Vagina (tissue), 2 donors: ENCODE measurements around the gene PHF3. TPM values are rescaled to one million over a fixed set of nuclear protein-coding genes. Genes with fewer than 3 reads are reported as not detected.

ENCODE experiments used
- DNase-seq, 2 donors: peaks; one replicate each; pipeline ENCODE4 v3.0.0-alpha.2; 2017; ENCODE audit errors: extremely low spot score in 2 of 2
- H3K27ac ChIP-seq: fragments of 200-600 bp; sonication (generic); one replicate; pipeline ENCODE4 v1.5.1; 2019
- H3K27me3 ChIP-seq: fragments of 200-600 bp; sonication (generic); one replicate; pipeline ENCODE4 v1.5.1; 2019
- H3K36me3 ChIP-seq, 2 donors: fragments of 200-600 bp; sonication (generic); one replicate each; pipeline ENCODE4 v1.5.1; 2017 to 2019
- H3K4me1 ChIP-seq: fragments of 200-600 bp; sonication (generic); one replicate; pipeline ENCODE4 v1.5.1; 2019
- H3K4me3 ChIP-seq, 2 donors: fragments of 200-600 bp; sonication (generic); 1 replicate in 1 of 2; 2 replicates in 1 of 2; pipeline ENCODE4 v1.5.1; 2016 to 2019
- H3K9me3 ChIP-seq: fragments of 200-600 bp; sonication (generic); one replicate; pipeline ENCODE4 v1.5.1; 2019
- POLR2A ChIP-seq, 2 donors: fragments of 450-650 bp; IDR thresholded peaks; one replicate each; pipeline ENCODE4 v1.6.1; 2017; ENCODE audit warnings: antibody characterized with exemption in 2 of 2, mild to moderate bottlenecking in 2 of 2, moderate library complexity in 2 of 2
- POLR2AphosphoS5 ChIP-seq, 2 donors: sonication (generic); formaldehyde crosslinking; IDR thresholded peaks; one replicate each; pipeline ENCODE4 v1.9.0; 2017; ENCODE audit warnings: antibody characterized with exemption in 2 of 2, mild to moderate bottlenecking in 2 of 2, low read depth in 1 of 2; ENCODE audit not compliant: insufficient read depth in 1 of 2
- intact Hi-C: fragments of 100-400 bp; cut with DNase I; formaldehyde crosslinking; loops from one replicate; pipeline ENCODE4 v1.15.1; 2023
- total RNA-seq: library from RNA; depleted of rRNA; stranded (reverse); fragments of >200 nt; gene quantifications from one replicate; pipeline ENCODE4 v1.2.3, GENCODE V29; 2016
- TF ChIP-seq, protein P1 (sequence below), 3 experiments: fragments of 450-650 bp in 2 of 3; fragments of 200-600 bp in 1 of 3; sonication (generic) in 1 of 3; IDR thresholded peaks; one replicate each; pipeline ENCODE4 v1.5.1; 2017 to 2019; ENCODE audit warnings: antibody characterized with exemption in 3 of 3, mild to moderate bottlenecking in 2 of 3, moderate library complexity in 2 of 3

The PHF3 gene
- total RNA-seq, 1 donor from 2014 or later = 58.7 TPM

GRCh38 chr6:63671098-63671754 lies 35.6 kb downstream of the PHF3 start:
- no peak overlapping the region for H3K27ac ChIP-seq
- H3K27me3 ChIP-seq = no peaks in the 10 kb centered on the region
- H3K9me3 ChIP-seq = no peaks in the 10 kb centered on the region
- H3K36me3 ChIP-seq = no peaks in the 10 kb centered on the region
- no peak for DNase-seq
- peaks cover 20% of the 10 kb centered on the region for H3K4me1 ChIP-seq
- no peak overlapping the region for H3K4me3 ChIP-seq
- intact Hi-C loops = no loop called here
- no peak for TF ChIP-seq POLR2A (IDR thresholded peaks at IDR 0.05)
- no peak for TF ChIP-seq POLR2AphosphoS5 (IDR thresholded peaks at IDR 0.05; ENCODE audit: insufficient read depth in 1 of 2, low read depth in 1 of 2)
- TF ChIP-seq, protein P1, sequence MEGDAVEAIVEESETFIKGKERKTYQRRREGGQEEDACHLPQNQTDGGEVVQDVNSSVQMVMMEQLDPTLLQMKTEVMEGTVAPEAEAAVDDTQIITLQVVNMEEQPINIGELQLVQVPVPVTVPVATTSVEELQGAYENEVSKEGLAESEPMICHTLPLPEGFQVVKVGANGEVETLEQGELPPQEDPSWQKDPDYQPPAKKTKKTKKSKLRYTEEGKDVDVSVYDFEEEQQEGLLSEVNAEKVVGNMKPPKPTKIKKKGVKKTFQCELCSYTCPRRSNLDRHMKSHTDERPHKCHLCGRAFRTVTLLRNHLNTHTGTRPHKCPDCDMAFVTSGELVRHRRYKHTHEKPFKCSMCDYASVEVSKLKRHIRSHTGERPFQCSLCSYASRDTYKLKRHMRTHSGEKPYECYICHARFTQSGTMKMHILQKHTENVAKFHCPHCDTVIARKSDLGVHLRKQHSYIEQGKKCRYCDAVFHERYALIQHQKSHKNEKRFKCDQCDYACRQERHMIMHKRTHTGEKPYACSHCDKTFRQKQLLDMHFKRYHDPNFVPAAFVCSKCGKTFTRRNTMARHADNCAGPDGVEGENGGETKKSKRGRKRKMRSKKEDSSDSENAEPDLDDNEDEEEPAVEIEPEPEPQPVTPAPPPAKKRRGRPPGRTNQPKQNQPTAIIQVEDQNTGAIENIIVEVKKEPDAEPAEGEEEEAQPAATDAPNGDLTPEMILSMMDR (IDR thresholded peaks at IDR 0.05) = no peak

- Histone ChIP-seq H3K27ac (no peak overlapping the region), H3K9me3 (no peaks in the 10 kb centered on the region), H3K4me1 (peaks cover 35% of the 10 kb centered on the region), H3K4me3 (no peak overlapping the region), H3K36me3 (no peaks in the 10 kb centered on the region), H3K27me3 (no peaks in the 10 kb centered on the region)
- DNase-seq = no peak
- TF ChIP-seq, protein P1 (IDR thresholded peaks at IDR 0.05) = no peak
- intact Hi-C loops = no loop called here
Observed at GRCh38 chr6:63672582-63673129, 37.1 kb downstream of the PHF3 start.

DNA sequence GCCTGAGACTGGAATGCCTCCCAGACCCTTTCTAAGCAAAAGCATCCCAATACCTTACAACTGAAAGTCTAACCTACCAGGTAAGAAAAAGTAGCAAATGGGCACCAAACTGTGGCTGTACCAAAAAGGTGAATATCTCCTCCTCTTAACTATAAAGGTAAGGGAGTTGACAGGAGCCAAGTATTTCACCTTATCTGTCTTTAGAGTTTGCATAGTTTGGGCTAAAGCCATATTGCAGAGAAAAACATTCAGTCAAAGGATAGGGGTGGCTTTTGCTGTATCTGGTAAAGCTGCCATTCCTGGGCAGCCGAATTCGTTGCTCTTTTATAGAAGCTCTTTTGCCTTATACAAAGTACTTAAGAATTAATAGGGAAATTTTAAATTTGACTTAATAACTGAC lies 38.1 kb downstream of the PHF3 start:
- no peak for DNase-seq
- Histone ChIP-seq H3K27me3 (no peaks in the 10 kb centered on the region), H3K27ac (no peak overlapping the region), H3K36me3 (no peaks in the 10 kb centered on the region), H3K4me3 (no peak overlapping the region), H3K9me3 (no peaks in the 10 kb centered on the region), H3K4me1 (peaks cover 36% of the 10 kb centered on the region)
- TF ChIP-seq POLR2AphosphoS5 (IDR thresholded peaks at IDR 0.05; ENCODE audit: insufficient read depth in 1 of 2, low read depth in 1 of 2) = no peak
- TF ChIP-seq, protein P1 (IDR thresholded peaks at IDR 0.05) = no peak
- intact Hi-C loops = no loop called here

DNA sequence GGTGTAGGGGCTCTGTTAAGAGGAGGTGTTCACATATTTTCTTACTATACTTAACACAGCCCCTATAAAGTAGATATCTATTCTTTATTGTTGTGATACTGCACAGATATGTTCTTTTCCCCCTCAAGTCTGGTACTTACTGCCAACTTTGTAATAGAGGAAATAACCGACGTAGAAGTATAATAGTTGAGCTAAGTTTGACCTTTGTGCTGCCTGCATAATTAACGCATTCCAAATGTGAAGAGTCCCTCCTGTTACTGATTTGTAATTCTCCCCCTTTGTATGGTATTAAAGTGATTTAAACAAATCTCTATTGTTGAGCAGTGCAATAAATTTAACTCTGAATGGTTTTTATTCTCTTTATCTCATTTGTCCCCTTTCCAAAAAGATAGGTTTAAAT lies 39.0 kb downstream of the PHF3 start:
- intact Hi-C loops = no loop called here
- no peak for DNase-seq
- TF ChIP-seq, protein P1 (IDR thresholded peaks at IDR 0.05) = no peak
- TF ChIP-seq POLR2A (IDR thresholded peaks at IDR 0.05) (no peak), POLR2AphosphoS5 (IDR thresholded peaks at IDR 0.05; ENCODE audit: insufficient read depth in 1 of 2, low read depth in 1 of 2) (no peak)
- Histone ChIP-seq H3K4me3 (no peak overlapping the region), H3K9me3 (no peaks in the 10 kb centered on the region), H3K27me3 (no peaks in the 10 kb centered on the region), H3K4me1 (peaks cover 36% of the 10 kb centered on the region), H3K27ac (no peak overlapping the region), H3K36me3 (no peaks in the 10 kb centered on the region)

- H3K27ac ChIP-seq = no peak overlapping the region
- no peaks in the 10 kb centered on the region for H3K27me3 ChIP-seq
- no peak for DNase-seq
- H3K36me3 ChIP-seq = no peaks in the 10 kb centered on the region
- intact Hi-C loops = no loop called here
- TF ChIP-seq, protein P1 (IDR thresholded peaks at IDR 0.05) = no peak
- no peak for TF ChIP-seq POLR2A (IDR thresholded peaks at IDR 0.05)
- H3K9me3 ChIP-seq = no peaks in the 10 kb centered on the region
- peaks cover 36% of the 10 kb centered on the region for H3K4me1 ChIP-seq
- no peak overlapping the region for H3K4me3 ChIP-seq
Observed at GRCh38 chr6:63675138-63675537, 39.5 kb downstream of the PHF3 start.
